ENCODE data around the gene UBALD1. TPM values are rescaled to one million over a fixed set of nuclear protein-coding genes. Genes with fewer than 3 reads are reported as not detected.

The UBALD1 gene
- total RNA-seq, 1 experiment from 2014 or later, result 42.1 TPM

DNA sequence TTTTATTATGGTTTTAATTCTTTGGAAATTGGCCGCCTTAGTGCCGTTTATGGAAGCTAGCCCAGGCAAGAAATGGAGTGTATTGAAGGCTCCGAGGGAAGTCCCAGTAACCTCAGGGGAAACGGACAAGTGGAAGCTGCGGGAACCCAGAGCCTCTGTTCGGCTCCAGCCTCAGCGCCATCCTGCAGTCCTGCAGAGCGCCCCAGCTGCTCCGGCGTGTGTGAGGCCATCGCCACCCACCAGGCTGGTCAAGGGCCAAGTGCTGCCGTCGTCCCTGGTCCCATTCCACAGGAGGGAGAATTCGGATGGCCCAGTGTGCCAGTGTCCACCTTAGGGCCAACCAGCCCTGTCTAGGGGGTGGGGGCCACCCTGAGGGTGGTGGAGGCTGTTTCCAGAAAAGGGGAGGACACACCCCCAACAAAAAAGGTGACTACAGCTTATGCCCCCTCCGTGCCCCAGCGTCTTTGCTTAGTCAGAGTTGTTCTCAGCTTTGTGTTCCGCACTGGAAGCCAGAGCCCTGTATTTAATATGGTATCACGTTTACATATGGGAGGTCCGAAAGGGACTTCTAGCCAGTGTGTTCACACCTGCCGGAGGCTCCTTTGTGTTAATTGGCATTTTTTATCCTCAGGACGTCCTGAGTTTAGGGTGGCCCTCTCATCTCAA is 22.9 kb upstream of the UBALD1 start:
- intact Hi-C loops (cut with micrococcal nuclease), result no loop called here
- no peak overlapping the region for H3K4me3 Mint-ChIP-seq (ENCODE audit: unreplicated experiment)
- no peaks in the 10 kb centered on the region for H3K9me3 Mint-ChIP-seq (ENCODE audit: unreplicated experiment)
- no peaks in the 10 kb centered on the region for H3K4me1 Mint-ChIP-seq (ENCODE audit: insufficient read depth, unreplicated experiment)
- no peaks in the 10 kb centered on the region for H3K27me3 Mint-ChIP-seq (ENCODE audit: insufficient read depth, unreplicated experiment)
- ChIA-PET CTCF (interaction anchor here (0.6 to 3.2 kb wide), 6 partner anchors 13 to 131 kb away, joined by 3 to 22 read pairs (median 3); partner anchors contain the start of gene MGRN1), POLR2A (interaction anchor here (0.6 to 0.9 kb wide), 2 partner anchors 9 to 1656 kb away, joined by 3 read pairs; no protein-coding TSS in a partner anchor)
- BruUV-seq (replicated peaks), result no TSS peak
- H3K27ac Mint-ChIP-seq (ENCODE audit: low read depth, unreplicated experiment), result no peak overlapping the region
- H3K36me3 Mint-ChIP-seq (ENCODE audit: insufficient read depth, unreplicated experiment), result peaks cover 34% of the 10 kb centered on the region
- DNase-seq (ENCODE audit: unreplicated experiment), result no peak
- TF ChIP-seq, protein P1, sequence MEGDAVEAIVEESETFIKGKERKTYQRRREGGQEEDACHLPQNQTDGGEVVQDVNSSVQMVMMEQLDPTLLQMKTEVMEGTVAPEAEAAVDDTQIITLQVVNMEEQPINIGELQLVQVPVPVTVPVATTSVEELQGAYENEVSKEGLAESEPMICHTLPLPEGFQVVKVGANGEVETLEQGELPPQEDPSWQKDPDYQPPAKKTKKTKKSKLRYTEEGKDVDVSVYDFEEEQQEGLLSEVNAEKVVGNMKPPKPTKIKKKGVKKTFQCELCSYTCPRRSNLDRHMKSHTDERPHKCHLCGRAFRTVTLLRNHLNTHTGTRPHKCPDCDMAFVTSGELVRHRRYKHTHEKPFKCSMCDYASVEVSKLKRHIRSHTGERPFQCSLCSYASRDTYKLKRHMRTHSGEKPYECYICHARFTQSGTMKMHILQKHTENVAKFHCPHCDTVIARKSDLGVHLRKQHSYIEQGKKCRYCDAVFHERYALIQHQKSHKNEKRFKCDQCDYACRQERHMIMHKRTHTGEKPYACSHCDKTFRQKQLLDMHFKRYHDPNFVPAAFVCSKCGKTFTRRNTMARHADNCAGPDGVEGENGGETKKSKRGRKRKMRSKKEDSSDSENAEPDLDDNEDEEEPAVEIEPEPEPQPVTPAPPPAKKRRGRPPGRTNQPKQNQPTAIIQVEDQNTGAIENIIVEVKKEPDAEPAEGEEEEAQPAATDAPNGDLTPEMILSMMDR (IDR thresholded peaks at IDR 0.05; ENCODE audit: unreplicated experiment), result no peak

DNA sequence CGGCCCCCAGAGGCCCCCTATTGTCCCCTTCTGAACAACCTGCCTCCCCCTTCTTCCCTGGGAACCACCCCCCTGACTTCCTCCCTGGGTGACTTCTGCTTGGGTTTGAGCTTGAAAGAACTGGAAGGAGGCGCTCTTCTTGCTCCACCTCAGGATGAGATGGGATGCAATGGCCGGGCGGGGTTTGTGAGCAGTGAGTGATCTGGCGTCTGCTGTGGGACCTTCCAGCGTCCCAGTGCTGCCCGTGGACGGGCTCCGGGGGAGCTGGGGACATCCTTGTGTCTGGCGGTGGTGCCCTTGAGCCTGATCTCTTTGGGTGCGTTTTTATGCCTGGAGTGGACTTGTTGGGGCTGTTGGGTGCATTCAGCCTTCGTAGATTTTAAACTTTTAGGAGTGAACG is 21.5 kb upstream of the UBALD1 start:
- H3K27ac Mint-ChIP-seq (ENCODE audit: low read depth, unreplicated experiment), result no peak overlapping the region
- ChIA-PET CTCF (interaction anchor here (0.6 to 3.2 kb wide), 5 partner anchors 12 to 1967 kb away, joined by 3 to 22 read pairs (median 5); partner anchors contain the start of gene MGRN1), POLR2A (no interaction called here)
- H3K9me3 Mint-ChIP-seq (ENCODE audit: unreplicated experiment), result no peaks in the 10 kb centered on the region
- intact Hi-C loops (cut with micrococcal nuclease), result no loop called here
- H3K4me3 Mint-ChIP-seq (ENCODE audit: unreplicated experiment), result no peak overlapping the region
- H3K36me3 Mint-ChIP-seq (ENCODE audit: insufficient read depth, unreplicated experiment), result peaks cover 33% of the 10 kb centered on the region
- H3K27me3 Mint-ChIP-seq (ENCODE audit: insufficient read depth, unreplicated experiment), result no peaks in the 10 kb centered on the region
- BruUV-seq (replicated peaks), result no TSS peak
- no peaks in the 10 kb centered on the region for H3K4me1 Mint-ChIP-seq (ENCODE audit: insufficient read depth, unreplicated experiment)
- no peak for DNase-seq (ENCODE audit: unreplicated experiment)
- TF ChIP-seq, protein P1 (IDR thresholded peaks at IDR 0.05; ENCODE audit: unreplicated experiment), result no peak

DNA sequence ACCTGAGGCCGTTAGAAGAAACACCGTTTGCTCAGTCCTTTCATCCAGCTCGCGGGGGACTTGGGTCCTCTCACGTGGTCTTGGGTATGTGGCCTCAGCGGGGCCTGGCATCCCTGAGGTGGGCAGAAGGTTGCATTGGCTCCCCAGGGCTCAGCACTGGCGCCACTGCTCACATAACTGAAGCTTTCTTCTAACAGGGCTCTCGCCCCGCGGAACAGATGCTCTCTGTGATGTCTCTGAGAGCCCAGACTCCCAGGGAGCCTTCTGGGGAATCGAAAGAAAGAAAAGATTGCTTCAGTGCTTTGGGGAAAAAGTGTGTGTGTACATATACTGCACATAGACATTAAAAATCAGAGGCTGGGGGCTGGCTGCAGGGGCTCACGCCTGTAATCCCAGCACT is 20.1 kb upstream of the UBALD1 start:
- intact Hi-C loops (cut with micrococcal nuclease), result no loop called here
- no peak overlapping the region for H3K27ac Mint-ChIP-seq (ENCODE audit: low read depth, unreplicated experiment)
- TF ChIP-seq, protein P1 (IDR thresholded peaks at IDR 0.05; ENCODE audit: unreplicated experiment), result no peak
- DNase-seq (ENCODE audit: unreplicated experiment), result no peak
- no peaks in the 10 kb centered on the region for H3K4me1 Mint-ChIP-seq (ENCODE audit: insufficient read depth, unreplicated experiment)
- no peak overlapping the region for H3K4me3 Mint-ChIP-seq (ENCODE audit: unreplicated experiment)
- CTCF ChIA-PET, result interaction anchor here (0.9 to 3.2 kb wide), 2 partner anchors 10 to 15 kb away, joined by 6 to 22 read pairs; partner anchors contain the start of gene MGRN1
- H3K9me3 Mint-ChIP-seq (ENCODE audit: unreplicated experiment), result no peaks in the 10 kb centered on the region
- POLR2A ChIA-PET, result interaction anchor here (0.8 kb wide), 1 partner anchor 19 kb away, joined by 3 read pairs; no protein-coding TSS in a partner anchor
- no peaks in the 10 kb centered on the region for H3K27me3 Mint-ChIP-seq (ENCODE audit: insufficient read depth, unreplicated experiment)
- H3K36me3 Mint-ChIP-seq (ENCODE audit: insufficient read depth, unreplicated experiment), result peaks cover 27% of the 10 kb centered on the region
- BruUV-seq (replicated peaks), result no TSS peak

DNA sequence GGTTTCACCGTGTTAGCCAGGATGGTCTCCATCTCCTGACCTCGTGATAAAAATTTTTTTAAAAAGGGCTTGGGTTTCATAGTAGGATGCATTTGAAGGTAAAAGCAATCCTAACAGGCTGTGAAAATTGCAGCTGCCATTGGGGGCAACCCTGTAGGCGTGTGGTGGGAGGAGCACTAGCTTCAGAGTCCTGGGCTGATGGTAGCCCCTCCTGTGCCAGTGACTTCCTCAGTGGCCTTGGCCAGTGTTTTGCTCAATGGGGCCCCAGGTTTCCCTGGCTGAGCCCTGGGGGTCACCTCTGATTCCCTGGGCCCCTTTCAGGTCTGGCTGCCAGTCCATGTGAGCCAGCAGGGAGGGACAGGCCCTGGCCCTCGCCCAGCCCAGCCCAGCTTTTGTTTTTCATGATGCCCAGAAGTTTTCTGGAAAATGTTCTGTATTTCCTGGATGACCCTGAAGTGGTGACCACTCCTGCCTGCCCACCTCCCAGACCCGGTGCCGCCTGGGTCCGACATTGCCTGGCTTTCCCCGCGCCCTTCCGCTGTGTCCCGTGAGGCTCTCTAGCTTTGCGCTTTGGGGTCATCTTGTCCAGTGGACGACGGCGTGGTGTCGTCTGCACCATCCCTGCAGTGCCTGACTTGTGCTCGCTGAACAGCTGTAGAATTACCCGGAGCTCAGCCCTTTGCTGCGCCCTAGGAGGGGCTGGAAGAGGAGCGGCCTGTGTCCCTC is 19.4 kb upstream of the UBALD1 start:
- intact Hi-C loops (cut with micrococcal nuclease), result no loop called here
- Mint-ChIP-seq H3K9me3 (ENCODE audit: unreplicated experiment) (no peaks in the 10 kb centered on the region), H3K4me3 (ENCODE audit: unreplicated experiment) (no peak overlapping the region), H3K4me1 (ENCODE audit: insufficient read depth, unreplicated experiment) (no peaks in the 10 kb centered on the region), H3K27ac (ENCODE audit: low read depth, unreplicated experiment) (no peak overlapping the region), H3K36me3 (ENCODE audit: insufficient read depth, unreplicated experiment) (peaks cover 34% of the 10 kb centered on the region), H3K27me3 (ENCODE audit: insufficient read depth, unreplicated experiment) (no peaks in the 10 kb centered on the region)
- BruUV-seq (replicated peaks), result no TSS peak
- ChIA-PET CTCF (interaction anchor here (0.6 to 1.5 kb wide), 6 partner anchors 10 to 47 kb away, joined by 3 to 12 read pairs (median 4); partner anchors contain the start of gene MGRN1), POLR2A (interaction anchor here (0.6 kb wide), 2 partner anchors 36 to 150 kb away, joined by 3 read pairs; no protein-coding TSS in a partner anchor)
- DNase-seq (ENCODE audit: unreplicated experiment), result no peak
- TF ChIP-seq, protein P1 (IDR thresholded peaks at IDR 0.05; ENCODE audit: unreplicated experiment), result no peak
